ENCODE results near the gene SRF. TPM values are rescaled to one million over a fixed set of nuclear protein-coding genes. Genes with fewer than 3 reads are reported as not detected.

The SRF gene
- total RNA-seq, 1 experiment from 2014 or later: 16.4 TPM

GRCh38 chr6:43207286-43207685 lies 36.2 kb downstream of the SRF start:
- no peak for DNase-seq (ENCODE audit: extremely low read depth, low read depth)

DNA sequence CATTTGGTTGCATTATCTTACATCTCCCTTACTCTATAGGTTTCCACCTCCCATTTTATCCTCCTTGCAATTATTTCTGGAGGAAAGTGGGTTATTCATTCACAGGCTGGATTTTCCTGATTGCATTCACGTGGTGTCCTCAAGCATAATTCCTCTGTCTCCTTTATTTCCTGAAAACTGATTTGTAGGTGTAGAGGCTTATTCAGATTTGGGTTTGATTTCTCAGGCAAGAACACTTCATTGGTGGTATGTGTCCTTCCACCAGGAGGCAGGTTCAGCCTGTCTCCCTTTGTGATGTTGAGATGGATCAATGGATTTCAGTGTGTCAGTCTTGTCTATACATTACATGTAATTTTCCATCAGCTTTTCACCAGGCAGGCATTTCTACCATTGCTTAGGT lies 40.9 kb downstream of the SRF start:
- no peak for DNase-seq (ENCODE audit: extremely low read depth, low read depth)

DNA sequence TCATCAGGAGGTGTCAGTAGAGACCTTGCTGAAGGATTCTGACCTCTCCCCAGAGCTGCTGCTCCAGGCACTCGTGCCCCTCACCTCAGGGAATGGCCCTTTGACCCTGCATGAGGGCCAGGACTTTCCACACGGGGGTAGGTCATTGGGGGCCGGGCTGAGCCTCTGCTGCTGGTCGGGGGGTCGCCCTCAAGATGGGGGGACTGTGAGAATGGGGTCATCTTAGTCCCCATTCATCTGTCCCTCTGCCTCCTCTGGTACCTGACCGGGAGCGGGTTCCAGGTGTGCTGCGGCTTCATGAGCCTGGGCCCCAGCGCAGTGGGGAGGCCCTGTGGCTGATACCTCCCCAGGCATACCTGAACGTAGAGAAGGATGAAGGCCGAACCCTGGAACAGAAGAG lies 42.4 kb downstream of the SRF start:
- DNase-seq (ENCODE audit: extremely low read depth, low read depth): no peak

DNA sequence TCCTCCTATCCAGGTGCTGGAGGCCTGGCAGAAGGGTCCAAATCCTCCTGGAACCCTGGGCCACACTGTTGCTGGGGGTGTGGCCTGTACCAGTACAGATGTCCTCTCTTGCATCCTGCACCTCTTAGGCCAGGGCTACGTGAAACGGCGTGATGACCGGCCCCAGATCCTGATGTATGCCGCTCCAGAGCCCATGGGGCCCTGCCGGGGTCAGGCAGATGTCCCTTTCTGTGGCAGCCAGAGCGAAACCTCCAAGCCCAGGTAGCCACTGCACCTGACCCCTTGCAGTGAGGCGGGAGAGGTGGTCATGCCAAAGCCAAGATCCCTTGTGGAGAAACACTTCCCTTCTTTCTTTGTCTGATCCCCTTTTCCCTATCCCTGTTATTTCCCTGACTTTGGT lies 44.0 kb downstream of the SRF start:
- DNase-seq (ENCODE audit: extremely low read depth, low read depth): no peak

DNA sequence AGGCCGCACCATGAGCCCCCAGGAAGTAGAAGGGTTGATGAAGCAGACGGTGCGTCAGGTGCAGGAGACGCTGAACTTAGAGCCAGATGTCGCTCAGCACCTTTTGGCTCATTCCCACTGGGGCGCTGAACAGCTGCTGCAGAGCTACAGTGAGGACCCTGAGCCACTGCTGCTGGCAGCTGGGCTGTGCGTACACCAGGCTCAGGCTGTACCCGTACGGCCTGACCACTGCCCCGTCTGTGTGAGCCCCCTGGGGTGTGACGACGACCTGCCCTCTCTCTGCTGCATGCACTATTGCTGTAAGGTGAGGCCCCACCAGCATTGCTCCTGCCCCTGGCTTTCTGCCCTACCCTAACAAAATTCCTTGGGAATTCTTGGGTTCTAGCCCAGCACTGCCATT lies 45.1 kb downstream of the SRF start:
- no peak for DNase-seq (ENCODE audit: extremely low read depth, low read depth)

GRCh38 chr6:43217351-43217750 lies 46.3 kb downstream of the SRF start:
- no peak for DNase-seq (ENCODE audit: extremely low read depth, low read depth)

- DNase-seq (ENCODE audit: extremely low read depth, low read depth): no peak
Measured at GRCh38 chr6:43219119-43219518, 48.0 kb downstream of the SRF start.

GRCh38 chr6:43219814-43220213 lies 48.7 kb downstream of the SRF start:
- DNase-seq (ENCODE audit: extremely low read depth, low read depth): no peak

DNA sequence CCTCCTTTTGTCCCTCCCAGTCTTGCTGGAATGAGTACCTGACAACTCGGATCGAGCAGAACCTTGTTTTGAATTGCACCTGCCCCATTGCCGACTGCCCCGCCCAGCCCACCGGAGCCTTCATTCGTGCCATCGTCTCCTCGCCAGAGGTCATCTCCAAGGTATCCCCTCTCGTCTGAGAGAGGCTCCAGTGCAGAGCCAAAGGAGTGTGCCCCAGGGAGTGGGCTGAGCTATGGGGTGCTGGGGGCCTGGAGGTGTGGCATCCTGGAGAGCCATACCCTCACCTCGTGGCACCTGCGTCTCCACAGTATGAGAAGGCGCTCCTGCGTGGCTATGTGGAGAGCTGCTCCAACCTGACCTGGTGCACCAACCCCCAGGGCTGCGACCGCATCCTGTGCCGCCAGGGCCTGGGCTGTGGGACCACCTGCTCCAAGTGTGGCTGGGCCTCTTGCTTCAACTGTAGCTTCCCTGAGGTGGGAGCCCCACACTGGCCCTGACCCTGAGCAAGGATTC lies 49.4 kb downstream of the SRF start:
- no peak for DNase-seq (ENCODE audit: extremely low read depth, low read depth)

DNA sequence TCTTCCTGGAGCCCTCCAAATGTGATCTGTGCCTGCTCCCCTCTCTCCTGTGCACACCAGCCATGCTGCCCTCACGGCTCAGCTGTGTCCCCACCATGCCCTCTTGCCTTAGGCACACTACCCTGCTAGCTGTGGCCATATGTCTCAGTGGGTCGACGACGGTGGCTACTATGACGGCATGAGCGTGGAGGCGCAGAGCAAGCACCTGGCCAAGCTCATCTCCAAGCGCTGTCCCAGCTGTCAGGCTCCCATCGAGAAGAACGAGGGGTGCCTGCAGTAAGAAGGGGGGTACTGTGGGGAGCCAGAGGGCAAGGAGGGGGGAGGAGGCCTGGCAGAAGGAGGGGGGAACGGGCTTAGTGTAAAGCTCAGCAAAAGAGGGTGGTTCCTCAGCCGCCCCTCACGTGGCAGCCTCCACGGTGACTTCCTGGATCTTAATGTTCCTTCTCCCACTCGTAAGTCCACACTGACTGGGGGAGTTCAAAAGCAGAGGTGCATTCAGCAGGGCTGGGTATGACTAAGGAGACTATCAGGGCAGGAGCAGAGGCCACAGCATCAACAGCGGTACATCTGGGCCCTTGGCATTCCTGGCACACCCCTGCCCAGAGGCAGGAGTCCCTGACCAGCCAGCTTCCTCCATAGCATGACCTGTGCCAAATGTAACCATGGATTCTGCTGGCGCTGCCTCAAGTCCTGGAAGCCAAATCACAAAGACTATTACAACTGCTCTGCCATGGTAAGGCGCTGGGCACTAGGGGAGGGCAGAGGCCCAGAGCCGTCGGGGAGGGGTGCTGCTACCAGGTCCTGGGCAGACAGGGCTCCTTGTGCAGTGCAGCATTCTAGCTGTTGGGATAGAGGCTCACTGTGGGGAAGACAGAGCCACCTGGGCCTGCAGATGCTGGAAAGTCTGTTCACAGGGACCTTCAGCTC lies 50.2 kb downstream of the SRF start:
- DNase-seq (ENCODE audit: extremely low read depth, low read depth): no peak

DNA sequence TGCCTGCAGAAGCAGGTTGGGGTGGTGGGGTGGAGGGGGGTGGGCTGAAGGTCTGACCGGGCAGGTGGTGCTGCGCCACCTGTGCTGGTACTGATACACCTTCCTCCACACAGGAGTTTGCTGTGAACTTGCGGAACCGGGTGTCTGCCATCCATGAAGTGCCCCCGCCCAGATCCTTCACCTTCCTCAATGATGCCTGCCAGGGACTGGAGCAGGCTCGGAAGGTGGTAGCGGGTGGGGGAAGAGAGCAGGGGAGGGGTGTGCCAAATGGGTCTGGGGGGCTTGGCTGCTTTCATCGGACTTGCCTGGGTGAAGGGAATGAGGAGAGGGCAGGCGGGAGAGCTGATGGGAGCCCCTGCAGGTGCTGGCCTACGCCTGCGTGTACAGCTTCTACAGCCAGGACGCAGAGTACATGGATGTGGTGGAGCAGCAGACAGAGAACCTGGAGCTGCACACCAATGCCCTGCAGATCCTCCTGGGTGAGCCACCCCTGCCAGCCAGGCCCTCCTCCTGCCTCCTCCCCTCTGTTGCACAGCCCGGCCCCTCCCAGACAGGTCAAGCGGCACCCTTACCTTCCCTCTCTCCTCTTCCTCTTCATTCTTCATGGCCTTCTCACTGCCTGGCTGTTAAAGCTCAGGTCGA lies 51.5 kb downstream of the SRF start:
- DNase-seq (ENCODE audit: extremely low read depth, low read depth): no peak

DNA sequence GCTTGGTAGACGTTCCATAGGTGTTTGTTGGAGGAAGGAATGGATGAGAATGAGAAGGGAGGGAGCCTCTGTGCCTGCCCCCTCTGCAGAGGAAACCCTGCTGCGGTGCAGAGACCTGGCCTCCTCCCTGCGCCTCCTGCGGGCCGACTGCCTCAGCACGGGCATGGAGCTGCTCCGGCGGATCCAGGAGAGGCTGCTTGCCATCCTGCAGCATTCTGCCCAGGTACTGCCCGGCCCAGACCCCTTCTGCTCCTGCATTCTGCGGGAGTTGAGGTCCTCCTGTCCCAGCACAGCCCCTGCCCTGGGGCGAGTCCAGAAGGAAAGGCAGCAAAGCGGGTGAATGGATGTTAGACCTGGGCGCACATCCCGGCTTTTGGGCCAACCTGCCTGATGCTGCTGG lies 52.1 kb downstream of the SRF start:
- DNase-seq (ENCODE audit: extremely low read depth, low read depth): no peak

GRCh38 chr6:43226192-43226851 lies 55.3 kb downstream of the SRF start:
- DNase-seq (ENCODE audit: extremely low read depth, low read depth): no peak

DNA sequence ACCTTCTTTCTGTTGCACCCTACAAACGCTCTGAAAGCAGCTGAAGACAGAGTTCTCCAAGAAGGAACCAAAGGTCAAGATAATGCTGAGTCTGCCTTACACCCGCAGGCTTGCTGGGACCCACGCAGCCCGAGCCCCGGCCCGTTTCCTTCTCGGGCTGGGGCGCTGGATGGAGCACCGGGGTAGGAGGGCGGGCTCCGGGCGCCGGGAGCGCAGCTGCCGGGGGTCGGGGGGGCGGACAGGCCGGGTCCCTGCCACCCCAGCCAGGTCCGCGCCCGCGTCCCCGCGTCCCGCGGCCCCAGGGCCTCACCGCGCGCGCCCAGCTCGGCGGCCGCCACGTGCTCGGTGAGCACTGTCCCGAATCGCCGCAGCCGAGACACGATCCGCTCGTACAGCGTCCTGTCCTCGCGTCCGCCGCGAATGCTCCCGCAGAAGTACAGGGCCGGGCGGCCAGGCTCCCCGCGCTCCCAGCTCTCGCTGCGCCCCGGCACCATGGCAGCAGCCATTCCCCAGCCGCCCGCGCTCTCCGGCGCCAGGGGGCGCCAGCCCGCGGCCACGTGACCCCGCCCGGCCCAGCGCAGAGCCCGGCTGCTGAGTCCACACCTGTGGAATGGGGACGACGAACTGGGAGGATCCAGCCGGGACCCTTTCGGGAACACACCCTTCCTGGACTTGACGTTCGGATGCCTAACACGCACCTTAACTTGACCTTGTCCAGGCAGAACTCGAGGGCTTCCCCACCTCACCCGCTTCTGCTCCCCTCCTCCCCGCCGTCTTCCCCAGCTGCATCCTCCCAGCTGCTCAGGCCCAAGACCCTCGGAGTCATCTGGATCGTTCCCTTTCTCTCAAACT lies 58.1 kb downstream of the SRF start, which contains the start of gene DNPH1:
DNPH1 (minus strand) TSS at position 531 of the 852 bp plus-strand sequence; CDS start at position 506, 25 bp downstream.
- DNase-seq (ENCODE audit: extremely low read depth, low read depth): peak; percentile 52

- DNase-seq (ENCODE audit: extremely low read depth, low read depth): no peak
Measured at GRCh38 chr6:43229803-43230620, 58.9 kb downstream of the SRF start.

DNA sequence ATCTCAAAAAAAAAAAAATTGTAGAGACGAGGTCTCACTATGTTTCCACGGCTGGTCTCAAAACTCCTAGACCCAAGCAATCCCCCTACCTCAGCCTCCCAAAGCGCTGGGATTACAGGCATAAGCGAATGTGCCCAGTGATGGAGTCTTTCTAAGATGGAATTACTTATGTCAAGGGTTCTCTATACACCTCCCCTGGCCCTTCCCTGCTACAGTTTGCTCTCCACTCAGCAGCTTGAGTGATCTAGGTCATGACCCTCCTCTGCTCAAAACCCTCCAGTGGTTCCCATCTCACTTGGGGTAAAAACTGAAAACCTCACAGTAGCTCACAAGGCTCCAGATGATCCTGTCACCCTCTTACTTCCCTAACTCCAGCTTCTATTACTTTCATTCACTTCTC lies 60.0 kb downstream of the SRF start:
- no peak for DNase-seq (ENCODE audit: extremely low read depth, low read depth)

Data from NCI-H460 (cell line).